GM18867 (cell line): ENCODE data around the gene CHAC2.
"Not testable (repeated sequence)": the region's sequence is repeated elsewhere in the genome, so short reads cannot be mapped to it uniquely, and the experiment has no call there.

ENCODE experiments used
- ATAC-seq: cut with Tn5 transposase; IDR thresholded peaks from one replicate; pipeline ENCODE4 v1.9.1; 2021; ENCODE audit warnings: mild to moderate bottlenecking, moderate library complexity; ENCODE audit not compliant: unreplicated experiment

The CHAC2 gene

GRCh38 chr2:53777134-53777533, 9.5 kb downstream of the CHAC2 start:
- ATAC-seq = no peak

GRCh38 chr2:53778536-53779162, 11.0 kb downstream of the CHAC2 start:
- ATAC-seq = no peak

- no peak for ATAC-seq
These were observed 12.5 kb downstream of the CHAC2 start for GRCh38 chr2:53780056-53780455.

DNA sequence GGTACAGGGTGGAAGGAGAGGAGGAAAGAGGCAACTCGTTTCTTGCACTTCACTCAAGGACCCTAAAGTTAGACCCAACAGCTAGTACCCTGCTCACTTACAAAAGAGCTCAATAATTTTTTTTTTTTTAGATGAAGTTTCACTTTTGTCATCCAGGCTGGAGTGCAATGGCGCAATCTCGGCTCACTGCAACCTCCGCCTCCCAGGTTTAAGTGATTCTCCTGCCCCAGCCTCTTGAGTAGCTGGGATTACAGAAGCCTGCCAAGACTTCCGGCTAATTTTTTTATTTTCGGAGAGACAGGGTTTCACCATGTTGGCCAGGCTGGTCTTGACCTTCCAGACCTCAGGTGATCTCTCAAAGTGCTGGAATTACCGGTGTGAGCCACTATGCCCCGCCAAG, 15.1 kb downstream of the CHAC2 start:
- no peak for ATAC-seq

- no peak for ATAC-seq
These were observed 16.8 kb downstream of the CHAC2 start for GRCh38 chr2:53784436-53784835.

DNA sequence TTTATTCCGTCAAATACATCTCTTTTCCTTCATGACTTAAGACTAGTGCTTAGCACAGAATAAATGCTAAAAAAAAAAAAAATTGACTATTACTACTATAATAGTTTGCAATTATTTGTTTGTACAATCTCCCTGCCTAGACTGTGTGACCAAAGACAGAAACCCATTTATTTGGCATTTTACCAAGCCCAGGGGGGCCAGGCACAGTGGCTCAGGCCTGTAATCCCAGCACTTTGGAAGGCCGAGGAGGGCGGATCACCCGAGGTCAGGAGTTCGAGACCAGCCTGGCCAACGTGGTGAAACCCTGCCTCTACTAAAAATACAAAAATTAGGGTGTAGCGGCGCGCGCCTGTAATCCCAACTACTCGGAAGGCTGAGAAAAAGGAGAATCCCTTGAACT, 17.8 kb downstream of the CHAC2 start:
- no peak for ATAC-seq

DNA sequence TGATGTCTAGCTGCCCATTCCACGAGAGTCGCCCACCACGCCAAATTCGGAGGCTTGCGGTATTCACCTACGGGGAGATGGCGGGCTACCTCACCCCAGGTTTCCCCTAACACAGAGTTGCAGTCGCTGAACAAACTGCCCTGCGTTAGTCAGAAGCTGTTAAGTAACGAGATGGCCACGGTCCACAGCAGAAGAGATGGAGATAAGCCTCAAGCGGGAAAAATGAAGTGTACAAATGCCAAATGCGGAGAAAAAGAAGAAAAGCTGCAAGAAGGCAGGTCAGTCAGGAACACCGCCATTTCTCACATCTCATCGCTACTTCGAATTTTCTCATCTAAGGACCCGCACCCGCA, 18.7 kb downstream of the CHAC2 start:
- ATAC-seq = peak; percentile 8

DNA sequence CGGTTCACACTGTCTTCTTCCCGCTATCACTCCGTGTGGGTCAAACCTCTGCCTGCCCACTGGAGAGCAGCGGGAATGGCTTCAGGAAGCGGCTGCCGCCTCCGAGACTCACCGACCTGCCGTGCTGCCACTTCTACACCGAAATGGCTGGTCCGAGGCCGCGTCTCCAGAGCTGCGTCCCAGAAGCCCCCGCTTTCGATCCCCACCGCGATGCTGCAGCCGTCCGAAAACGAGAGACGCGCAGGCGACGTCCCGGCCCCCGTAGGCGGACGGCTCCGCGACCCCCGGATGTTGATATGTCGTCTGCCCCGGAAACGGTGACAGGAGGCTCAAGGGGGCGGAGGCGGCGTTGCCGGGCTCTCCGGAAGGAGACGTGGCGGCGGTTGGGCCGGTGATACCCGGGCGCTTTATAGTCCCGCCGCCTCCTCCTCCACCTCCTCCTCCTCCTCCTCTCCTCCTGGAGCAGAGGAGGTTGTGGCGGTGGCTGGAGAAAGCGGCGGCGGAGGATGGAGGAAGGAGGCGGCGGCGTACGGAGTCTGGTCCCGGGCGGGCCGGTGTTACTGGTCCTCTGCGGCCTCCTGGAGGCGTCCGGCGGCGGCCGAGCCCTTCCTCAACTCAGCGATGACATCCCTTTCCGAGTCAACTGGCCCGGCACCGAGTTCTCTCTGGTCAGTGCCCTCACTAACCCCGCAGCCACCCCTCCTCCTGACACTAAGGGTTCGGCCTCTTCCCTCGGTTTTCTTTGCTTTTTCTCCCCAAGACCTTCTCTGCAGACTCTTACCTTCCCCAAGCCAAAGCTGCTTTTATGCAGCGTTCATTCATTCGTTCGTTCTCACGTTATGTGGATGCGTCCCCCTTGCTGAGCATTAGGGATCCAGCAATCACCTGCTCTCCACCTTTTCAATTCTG, 19.4 kb downstream of the CHAC2 start, which contains the start of the genes ASB3 and ERLEC1:
TSS of gene ASB3 (minus strand) at position 249 of the 909 bp plus-strand sequence. CDS start 21,381 bp downstream, outside the sequence.
TSS of gene ERLEC1 (plus strand) at position 340 of the 909 bp plus-strand sequence. CDS start at position 507, 167 bp downstream.
- ATAC-seq = peak; percentile 96

DNA sequence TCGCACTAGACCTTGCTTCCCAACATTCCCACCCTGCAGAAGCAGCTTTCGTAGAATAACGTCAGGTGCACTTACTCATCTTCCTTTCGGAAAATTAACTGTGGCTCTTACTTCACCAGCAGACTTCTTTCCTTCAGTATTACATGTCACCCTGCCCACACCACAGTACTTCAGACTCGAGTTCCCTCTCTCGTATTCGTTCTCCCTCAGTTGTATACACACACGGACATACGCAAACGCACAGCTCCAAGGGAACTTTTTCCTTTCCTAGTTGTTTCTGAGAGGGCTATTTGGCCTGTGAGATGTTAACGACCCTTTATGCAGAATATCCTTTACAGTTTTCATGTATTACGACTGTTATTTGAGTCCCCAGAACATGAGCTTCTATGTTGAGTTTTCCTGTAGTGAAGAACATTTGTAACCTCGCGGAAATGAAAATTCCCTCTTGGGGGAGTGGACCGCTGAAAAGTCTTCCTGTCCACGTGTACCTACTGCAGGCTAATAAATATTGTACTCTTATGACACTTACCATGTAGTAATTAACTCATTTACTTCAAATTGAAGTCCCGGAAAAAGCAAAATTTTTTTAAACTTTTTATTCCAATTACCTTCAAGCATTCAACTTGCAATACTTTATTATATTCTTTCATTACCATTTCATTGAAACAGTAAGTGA, 20.1 kb downstream of the CHAC2 start:
- ATAC-seq = no peak

DNA sequence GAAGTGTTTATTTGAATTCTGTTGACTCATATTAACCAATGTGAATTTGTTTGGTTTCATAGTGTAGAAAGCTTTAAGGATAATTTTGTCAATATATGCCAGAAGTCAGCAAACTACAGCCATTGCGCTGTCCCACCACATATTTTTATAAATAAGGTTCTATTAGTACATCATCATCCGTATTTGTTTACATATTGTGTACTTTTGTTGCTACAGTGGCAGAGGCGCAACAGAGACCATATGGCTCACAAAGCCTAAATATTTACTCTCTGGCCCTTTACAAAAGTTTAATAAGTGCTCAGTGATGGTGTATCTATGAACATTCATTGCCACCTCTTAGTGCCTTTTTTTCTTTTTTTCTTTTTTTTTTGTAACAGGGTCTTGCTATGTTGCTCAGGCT, 25.7 kb downstream of the CHAC2 start:
- no peak for ATAC-seq

DNA sequence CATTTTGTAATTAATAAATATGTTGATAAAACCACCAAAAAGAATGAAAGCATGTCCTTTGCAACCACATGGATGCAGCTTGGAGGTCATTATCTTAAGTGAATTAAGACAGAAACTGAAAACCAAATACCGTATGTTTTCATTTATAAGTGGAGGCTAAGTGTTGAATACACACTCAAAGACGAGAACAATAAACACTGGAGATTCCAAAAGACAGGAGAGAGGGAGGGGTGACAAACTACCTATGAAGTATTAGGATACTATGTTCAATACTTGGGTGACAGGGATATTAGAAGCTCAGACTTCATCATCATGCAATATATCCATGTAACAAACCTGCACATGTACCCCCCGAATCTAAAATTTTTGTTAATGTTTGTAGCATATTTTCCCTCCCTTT, 26.2 kb downstream of the CHAC2 start:
- no peak for ATAC-seq

DNA sequence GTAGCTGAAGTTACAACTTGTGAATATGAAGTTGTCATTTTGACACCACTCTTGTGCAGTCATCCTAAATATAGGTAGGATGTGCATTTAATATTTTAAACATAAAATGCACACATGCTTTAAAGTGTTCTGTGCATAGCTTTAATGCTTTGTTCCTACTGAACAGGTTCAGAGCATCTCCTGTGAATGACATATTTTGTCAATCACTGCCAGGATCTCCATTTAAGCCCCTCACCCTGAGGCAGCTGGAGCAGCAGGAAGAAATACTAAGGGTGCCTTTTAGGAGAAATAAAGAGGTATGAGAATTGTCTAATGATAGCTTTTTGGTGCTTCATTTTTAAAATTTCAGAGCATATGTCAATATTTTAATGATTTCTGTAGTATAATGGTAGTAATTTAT, 33.9 kb downstream of the CHAC2 start:
- ATAC-seq = no peak

GRCh38 chr2:53802617-53803151, 35.1 kb downstream of the CHAC2 start:
- ATAC-seq = no peak

DNA sequence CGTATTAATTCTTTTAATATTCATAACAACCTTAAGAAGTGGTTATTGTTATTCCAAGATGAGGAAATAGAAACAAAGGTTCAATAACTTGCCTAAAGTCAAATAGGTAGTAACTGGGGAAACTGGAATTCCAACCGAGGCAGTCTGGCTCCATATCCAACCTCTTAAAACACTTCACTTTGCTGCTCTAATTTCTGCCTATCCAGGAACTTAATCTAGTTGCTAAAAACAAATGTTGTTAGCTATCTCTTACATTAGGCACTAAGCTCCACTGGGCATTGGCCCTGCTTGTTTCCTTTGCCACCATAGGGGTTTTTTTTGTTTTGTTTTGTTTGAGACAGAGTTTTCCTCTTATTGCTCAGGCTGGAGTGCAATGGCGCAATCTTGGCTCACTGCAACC, 44.0 kb downstream of the CHAC2 start:
- no peak for ATAC-seq

- ATAC-seq = no peak
These were observed 45.5 kb downstream of the CHAC2 start for GRCh38 chr2:53813151-53813550.

DNA sequence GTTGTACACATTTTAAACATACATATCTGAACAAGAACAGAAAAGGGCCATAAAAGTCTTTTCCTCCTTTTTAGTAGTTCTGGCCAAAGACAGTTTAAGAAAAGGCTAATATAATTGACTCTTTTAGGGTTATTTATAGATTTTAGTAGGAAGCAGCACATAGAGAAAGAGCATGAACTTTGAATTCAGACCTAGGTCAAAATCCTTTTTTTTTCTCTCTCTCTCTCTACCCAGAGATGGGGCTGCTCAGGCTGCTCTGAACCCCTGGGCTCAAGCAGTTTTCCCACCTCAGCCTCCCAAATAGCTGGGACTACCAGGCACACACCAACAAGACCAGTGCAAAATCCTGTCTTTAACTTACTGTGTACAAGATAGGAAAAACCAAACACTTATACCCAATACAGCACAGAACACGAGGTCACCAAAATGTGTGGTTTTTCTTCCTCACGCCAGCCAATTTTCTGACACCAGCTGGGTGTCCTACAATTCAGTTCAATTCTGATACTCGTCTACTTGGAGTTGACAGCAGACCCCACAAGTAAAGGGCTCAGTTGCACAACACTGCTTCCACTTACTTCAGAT, 51.3 kb downstream of the CHAC2 start:
- ATAC-seq = no peak

DNA sequence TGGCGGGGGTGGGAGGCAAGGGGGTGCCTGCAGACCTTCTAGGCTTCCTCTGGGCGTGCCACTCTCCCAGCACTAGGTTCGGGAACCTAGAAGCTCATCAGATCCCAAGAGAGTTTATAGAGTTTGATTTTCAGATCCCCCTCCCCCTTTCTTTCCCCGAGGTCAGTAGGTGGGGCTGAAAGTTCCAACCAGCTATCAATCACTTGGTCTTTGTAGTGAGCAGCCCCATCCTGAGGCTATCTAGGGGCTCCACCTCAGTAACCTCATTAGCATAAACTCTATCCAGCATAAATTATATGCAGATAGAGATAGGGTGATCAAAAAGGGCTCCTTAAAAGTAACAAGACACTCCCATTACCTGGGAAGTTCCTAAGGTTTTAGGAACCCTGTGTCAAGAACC, 52.0 kb downstream of the CHAC2 start:
- no peak for ATAC-seq

GRCh38 chr2:53820048-53820447, 52.4 kb downstream of the CHAC2 start:
- ATAC-seq = no peak

GRCh38 chr2:53820711-53821110, 53.1 kb downstream of the CHAC2 start:
- ATAC-seq = no peak

GRCh38 chr2:53821810-53822209, 54.2 kb downstream of the CHAC2 start:
- no peak for ATAC-seq

DNA sequence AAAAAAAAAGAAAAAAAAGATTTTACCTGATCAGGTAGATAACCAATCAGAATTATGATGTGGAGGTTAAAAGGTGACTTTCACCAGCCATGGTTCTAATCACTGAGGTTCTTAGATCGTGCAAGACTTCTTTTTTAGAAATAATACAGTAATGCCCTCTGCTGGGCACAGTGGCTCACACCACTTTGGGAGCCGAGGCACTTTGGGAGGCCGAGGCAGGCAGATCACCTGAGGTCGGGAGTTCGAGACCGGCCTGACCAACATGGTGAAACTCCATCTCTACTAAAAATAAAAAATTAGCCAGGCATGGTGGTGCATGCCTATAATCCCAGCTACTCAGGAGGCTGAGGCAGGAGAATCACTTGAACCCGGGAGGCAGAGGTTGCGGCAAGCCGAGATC, 56.0 kb downstream of the CHAC2 start:
- ATAC-seq = not testable (repeated sequence)
